Inferior parietal cortex (tissue), 1 donor: ENCODE measurements around the gene ATXN1.

ENCODE experiments used
- DNase-seq: peaks from one replicate; pipeline ENCODE4 v3.0.0-alpha.2; 2016; ENCODE audit errors: extremely low spot score

ATXN1 gene

DNA sequence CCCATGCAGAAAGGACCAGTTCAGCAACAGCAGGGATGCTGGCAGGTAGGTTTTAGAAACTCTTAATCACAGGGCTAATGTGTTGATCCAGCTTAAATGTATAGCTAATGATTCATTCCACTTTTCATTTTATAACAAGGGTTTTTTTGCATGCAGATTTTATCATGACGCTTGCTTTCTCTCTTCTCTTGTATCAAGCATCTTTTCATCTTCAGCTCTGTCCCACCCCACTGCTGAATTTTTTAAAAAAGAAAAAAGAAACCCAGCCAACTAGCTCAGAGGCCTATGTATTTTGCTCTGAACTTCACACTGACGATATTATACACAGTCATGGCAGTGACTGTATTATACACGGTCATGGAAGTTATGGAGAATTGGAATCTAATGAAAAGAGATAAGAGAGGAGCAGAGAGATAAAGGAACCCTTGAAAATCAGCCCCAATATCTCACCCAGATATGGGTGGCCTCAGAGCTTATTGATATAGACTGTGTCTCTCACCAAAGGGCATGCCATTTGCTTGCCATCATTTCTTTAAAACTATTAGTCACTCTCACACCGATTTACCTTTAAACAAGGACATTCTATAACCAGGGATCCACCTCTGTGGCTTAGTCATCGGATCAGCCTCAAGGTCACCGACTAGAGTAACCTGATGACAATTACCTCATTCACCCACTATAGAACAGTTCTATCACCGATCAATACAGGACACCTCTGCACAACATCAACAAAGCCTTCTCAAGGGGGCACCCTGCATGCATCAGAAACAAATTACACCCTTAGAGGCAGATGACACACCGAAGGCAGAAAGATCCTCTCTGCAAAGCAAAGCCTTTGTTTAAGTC lies 222.0 kb downstream of the ATXN1 start:
- DNase-seq: no peak

DNA sequence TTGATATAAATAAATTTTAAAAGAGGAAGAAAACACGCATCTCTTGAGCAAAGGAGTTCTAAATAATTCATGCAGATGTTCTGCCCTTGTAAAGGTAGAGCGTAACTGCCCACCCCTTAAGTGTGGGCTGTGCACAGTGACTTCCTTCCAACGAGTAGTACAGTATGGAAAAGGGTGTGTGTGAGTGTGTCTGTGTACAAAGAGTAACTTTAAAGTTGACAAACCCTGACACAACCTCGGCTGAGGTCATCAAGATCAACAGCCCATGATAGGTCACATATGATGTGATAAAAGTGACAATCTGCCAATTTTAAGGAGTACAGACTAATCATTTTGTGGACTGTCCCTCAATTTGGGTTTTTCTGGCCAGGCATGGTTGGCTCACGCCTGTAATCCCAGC lies 225.7 kb downstream of the ATXN1 start:
- DNase-seq: no peak

GRCh38 chr6:16533721-16534136 lies 227.5 kb downstream of the ATXN1 start:
- no peak for DNase-seq

GRCh38 chr6:16533210-16533609 lies 228.1 kb downstream of the ATXN1 start:
- DNase-seq: no peak

- DNase-seq: no peak
Observed at GRCh38 chr6:16527691-16528090, 233.6 kb downstream of the ATXN1 start.

DNA sequence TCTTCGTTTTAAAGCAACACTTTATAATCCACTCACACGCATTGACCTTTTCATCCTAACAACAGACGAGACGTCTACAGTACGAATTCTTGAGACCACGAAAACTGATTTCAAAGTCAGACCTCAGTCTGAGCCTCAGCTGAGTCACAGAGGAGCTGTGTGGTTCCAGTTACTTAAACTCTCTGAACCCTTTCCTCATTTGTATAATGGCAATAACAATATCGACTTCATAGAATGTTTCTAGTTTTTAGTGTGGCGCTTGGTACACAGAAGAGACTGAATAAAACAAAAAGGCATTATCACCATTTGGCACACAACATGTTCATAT lies 236.9 kb downstream of the ATXN1 start:
- DNase-seq: no peak

DNA sequence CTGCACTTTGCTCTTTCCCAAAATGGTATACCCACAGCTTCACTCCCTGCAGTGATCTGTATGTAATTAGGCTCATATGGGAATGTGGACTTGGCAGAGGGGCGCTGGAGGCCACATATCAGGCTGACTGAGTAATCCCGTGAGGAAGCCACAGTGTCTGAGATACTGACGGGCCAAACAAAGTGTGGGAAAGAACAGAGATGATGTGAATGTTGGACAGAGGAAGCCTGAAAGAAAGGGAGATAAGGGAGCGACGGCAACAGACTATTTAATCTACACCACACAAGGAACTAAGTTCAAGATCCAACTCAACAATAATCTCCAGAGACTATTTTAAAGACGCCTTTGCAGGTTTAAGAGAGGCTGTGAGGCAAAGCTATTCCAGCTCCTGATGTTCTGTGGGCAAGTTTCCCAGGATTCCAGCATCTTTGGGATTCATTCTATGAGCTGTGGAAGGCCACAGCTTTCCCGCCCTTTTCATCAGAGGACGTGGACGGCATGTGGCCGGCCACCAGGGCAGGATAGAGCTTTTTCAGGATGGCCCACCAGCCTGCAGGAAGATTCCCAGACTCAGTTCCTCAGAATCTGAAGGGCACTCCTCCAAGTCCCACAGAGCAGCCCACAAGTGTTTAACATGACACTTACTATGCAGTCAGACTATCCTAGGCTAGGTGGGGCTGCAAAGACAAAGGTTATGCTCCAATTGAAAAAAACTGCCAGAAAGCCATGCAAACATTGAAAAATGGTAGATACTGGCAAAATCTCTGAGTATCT lies 237.5 kb downstream of the ATXN1 start:
- DNase-seq: no peak

- DNase-seq: no peak
Observed at GRCh38 chr6:16522937-16523336, 238.3 kb downstream of the ATXN1 start.

DNA sequence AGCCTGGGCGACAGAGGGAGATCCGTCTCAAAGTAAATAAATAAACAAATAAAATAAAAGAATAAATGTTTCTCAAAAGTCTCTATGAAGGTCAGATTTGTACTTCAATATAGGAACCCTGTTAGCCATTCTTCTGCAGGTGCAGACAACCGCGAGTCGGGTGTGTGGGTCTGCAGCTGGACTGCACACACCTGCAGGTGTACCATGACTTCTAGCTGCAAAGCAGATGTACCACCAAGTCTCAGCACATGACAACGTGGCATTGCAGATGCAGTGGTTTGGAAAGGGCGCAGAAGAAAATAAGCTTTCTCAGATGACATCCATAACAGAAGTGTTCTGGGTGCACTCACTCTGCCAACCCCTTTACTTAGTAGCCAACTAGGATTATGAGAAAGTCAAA lies 239.7 kb downstream of the ATXN1 start:
- DNase-seq: no peak

GRCh38 chr6:16519265-16520242 lies 241.7 kb downstream of the ATXN1 start:
- no peak for DNase-seq

- no peak for DNase-seq
Observed at GRCh38 chr6:16518265-16518664, 243.0 kb downstream of the ATXN1 start.

- peak; percentile 80 for DNase-seq
Observed at GRCh38 chr6:16514249-16514648, 247.0 kb downstream of the ATXN1 start.

DNA sequence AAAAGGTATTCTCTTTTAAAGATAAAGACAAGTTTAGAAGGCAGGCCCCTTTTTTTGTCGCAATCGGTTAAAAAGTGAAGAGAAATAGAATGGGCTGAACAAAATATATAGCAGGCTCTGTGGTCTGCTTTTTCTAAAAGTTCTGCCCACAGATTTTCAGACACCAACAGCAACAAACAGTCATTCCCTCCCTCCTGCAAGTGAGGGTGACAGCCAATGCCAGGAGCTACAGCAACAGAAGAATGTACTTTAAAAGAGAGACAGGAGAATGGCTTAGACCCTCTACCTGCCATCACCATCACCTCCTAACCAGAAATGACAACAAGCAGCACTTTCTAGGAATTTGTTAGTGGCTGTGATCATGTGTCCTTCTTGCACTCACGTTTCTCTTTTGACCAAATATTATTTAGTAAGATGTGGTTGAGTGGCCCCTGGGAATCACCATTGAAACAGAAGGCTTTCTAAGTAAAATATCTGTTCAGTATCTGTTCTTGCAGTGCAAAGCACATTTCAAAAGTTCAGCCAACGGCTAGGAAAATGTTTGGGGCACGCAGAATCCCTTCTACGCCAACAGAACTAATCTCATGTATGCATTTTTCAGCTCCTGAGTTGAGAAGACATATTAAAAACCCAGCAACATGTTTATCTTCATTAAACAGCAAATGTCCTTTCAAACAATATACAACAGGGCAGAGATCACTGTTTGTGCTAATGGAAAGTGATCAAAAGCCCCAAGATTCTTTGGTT lies 248.5 kb downstream of the ATXN1 start:
- DNase-seq: no peak

- no peak for DNase-seq
Observed at GRCh38 chr6:16511723-16512489, 249.4 kb downstream of the ATXN1 start.

- DNase-seq: peak; percentile 70
Observed at GRCh38 chr6:16511040-16511660, 250.1 kb downstream of the ATXN1 start.

GRCh38 chr6:16510245-16510644 lies 251.0 kb downstream of the ATXN1 start:
- no peak for DNase-seq

DNA sequence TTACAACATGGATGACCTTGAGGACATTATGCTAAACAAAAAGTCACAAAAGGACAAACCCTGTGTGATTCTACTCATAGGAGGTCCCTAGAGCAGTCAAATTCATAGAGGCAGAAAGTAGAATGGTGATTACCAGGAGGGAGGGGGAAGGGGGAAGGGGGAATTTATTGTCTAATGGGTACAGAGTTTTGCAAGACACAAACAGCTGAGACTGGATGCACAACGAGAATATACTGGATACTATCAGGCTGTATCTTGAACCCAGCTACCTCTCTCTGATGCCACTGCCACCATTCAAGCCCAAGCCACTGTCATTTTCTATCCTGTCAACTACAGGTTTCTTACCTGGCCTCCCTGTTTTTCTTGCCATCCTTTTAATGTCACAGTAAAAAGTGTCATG lies 252.3 kb downstream of the ATXN1 start:
- no peak for DNase-seq

DNA sequence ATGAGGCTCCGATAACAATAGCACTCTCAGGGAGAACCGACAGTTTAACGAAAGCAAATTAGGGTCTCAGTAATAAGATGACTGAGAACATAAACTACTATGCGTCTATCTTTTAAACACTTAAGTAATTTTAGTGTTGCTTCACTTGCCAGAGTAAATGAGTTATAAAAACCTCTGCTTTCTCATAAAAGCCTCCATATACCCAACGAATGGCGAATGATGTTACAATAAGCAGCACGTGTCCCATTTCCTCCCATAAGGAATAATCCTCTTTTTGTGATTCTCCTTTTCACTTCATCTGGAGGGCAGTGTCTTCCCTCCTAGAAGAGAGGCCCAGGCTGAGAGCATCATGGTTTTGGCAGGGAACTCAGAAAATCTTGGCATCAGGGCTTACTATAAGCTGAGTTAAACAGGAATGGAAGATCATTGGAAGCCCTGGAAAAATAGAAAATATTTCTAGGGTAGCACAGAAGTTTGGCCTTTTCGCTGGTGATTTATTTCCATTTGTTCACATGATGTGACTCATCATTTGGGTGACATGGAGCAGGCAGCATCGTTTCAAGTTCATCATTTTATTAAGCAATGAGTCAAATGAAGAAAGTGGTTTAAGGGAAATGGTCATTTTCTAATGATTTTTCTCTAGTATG lies 255.4 kb downstream of the ATXN1 start:
- peak; percentile 63 for DNase-seq

DNA sequence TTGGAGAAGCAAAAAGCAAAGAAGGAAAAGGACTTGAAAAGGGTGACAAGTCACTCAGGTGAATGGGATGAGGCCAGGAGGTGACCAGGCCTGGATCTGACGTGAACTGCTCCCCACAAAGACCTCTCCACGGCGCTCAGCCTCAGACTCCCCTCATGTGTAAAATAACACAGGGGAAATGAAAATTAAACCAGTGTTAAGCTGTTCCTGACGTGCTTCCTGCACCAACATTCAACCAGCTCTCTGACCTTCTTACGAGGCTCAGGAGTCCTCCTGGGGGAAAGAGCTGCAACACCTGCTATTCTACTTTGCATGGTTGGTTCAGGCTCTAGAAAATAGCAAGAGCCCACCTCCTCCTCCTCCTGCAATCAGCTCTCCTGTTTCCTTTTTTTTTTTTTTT lies 256.7 kb downstream of the ATXN1 start:
- no peak for DNase-seq
